ENCODE measurements around the gene TNFRSF1A. TPM values are rescaled to one million over a fixed set of nuclear protein-coding genes. Genes with fewer than 3 reads are reported as not detected.
A peak's percentile ranks its signal among the peaks of the same experiment; 100 is the strongest.

Gene TNFRSF1A
- total and polyA plus RNA-seq, 7 donors = 31.7 to 191 (median 135) TPM

DNA sequence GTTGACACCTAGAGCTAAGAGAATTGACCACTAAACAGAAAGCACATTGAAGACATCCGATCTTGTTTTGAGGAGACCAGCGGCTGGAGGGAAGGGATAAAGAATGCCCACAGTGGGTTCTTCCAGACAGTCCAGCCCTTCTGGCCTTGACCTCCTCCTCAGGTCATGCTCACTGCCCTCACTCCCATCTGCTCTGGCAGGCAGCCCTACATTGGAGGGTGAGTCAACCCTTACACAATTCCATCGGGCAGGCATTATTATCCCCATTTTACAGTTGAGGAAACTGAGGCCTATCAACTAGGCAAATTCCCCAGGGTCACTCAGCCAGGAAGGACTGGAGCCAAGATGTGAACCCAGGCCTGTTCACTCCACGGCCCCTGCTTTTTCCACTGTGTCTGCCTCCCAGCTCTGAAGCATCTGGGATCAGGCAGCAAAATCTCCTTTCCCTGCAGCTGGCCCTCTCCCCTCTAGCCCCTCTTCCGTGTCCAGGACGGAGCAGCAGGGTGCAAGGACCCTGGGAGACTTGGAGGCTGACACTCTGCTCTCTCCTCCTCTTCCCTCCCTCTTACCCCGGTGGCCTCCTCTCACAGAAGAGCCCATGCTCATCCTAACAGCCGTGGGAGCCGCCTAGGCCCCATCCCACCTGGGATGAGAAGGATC lies 28.2 kb upstream of the TNFRSF1A start:
- WGBS, 2 donors = 76 to 89% methylated on average over 9 of the region's 9 CpGs
- Histone ChIP-seq H3K4me3 (no peak overlapping the region), H3K4me1 (peaks cover 0 to 44% (median 19%) of the 10 kb centered on the region in 4 donors), H3K36me3 (no peaks in the 10 kb centered on the region), H3K27ac (peak overlapping the region in 3 of 4 donors; percentile 50 to 82 (median 78)), H3K9me3 (no peaks in the 10 kb centered on the region), H3K27me3 (no peaks in the 10 kb centered on the region)
- intact Hi-C loops (cut with DNase I) = no loop called here
- TF ChIP-seq EP300 (IDR thresholded peaks at IDR 0.05) = no peak
- TF ChIP-seq, protein P1, sequence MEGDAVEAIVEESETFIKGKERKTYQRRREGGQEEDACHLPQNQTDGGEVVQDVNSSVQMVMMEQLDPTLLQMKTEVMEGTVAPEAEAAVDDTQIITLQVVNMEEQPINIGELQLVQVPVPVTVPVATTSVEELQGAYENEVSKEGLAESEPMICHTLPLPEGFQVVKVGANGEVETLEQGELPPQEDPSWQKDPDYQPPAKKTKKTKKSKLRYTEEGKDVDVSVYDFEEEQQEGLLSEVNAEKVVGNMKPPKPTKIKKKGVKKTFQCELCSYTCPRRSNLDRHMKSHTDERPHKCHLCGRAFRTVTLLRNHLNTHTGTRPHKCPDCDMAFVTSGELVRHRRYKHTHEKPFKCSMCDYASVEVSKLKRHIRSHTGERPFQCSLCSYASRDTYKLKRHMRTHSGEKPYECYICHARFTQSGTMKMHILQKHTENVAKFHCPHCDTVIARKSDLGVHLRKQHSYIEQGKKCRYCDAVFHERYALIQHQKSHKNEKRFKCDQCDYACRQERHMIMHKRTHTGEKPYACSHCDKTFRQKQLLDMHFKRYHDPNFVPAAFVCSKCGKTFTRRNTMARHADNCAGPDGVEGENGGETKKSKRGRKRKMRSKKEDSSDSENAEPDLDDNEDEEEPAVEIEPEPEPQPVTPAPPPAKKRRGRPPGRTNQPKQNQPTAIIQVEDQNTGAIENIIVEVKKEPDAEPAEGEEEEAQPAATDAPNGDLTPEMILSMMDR (IDR thresholded peaks at IDR 0.05) = no peak
- TF ChIP-seq POLR2A (IDR thresholded peaks at IDR 0.05) = no peak
- no peak for TF ChIP-seq POLR2AphosphoS5 (IDR thresholded peaks at IDR 0.05)
- DNase-seq = no peak

DNA sequence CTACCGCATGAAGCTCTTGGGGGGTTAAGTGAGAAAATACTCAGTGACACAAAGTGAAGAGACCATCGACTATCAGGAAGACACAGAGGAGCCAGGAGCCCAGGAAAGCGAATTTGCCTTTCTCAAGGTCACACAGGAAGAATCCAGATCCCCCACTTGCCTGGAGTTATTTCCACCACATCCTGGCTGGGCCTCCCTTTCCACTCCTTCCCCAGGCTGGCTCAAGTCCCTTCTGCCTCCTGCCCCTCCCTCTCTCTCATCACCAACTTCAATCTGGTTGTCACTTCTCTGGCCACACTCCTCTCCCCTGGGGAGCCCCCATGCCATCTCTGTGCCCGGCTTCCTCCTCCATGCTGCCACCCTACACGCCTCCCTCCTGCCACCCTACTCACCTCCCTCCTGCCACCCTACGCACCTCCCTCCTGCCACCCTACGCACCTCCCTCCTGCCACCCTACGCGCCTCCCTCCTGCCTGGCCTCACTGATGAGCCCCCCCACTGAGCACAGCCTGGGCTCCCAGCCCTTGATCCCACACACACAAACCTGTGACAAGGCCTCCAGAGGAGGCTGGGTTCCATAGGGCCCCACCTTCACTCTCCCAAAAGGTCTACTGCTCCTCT lies 27.1 kb upstream of the TNFRSF1A start:
- Histone ChIP-seq H3K36me3 (no peaks in the 10 kb centered on the region), H3K27me3 (no peaks in the 10 kb centered on the region), H3K4me3 (no peak overlapping the region), H3K4me1 (peaks cover 0 to 45% (median 23%) of the 10 kb centered on the region in 4 donors), H3K9me3 (no peaks in the 10 kb centered on the region), H3K27ac (peak overlapping the region in 2 of 4 donors; percentile 25 to 60)
- DNase-seq = no peak
- WGBS, 2 donors = 71 to 83% methylated on average over 9 of the region's 9 CpGs
- intact Hi-C loops (cut with DNase I) = no loop called here
- TF ChIP-seq POLR2AphosphoS5 (IDR thresholded peaks at IDR 0.05) (no peak), POLR2A (IDR thresholded peaks at IDR 0.05) (no peak), EP300 (IDR thresholded peaks at IDR 0.05) (no peak)
- TF ChIP-seq, protein P1 (IDR thresholded peaks at IDR 0.05) = no peak

DNA sequence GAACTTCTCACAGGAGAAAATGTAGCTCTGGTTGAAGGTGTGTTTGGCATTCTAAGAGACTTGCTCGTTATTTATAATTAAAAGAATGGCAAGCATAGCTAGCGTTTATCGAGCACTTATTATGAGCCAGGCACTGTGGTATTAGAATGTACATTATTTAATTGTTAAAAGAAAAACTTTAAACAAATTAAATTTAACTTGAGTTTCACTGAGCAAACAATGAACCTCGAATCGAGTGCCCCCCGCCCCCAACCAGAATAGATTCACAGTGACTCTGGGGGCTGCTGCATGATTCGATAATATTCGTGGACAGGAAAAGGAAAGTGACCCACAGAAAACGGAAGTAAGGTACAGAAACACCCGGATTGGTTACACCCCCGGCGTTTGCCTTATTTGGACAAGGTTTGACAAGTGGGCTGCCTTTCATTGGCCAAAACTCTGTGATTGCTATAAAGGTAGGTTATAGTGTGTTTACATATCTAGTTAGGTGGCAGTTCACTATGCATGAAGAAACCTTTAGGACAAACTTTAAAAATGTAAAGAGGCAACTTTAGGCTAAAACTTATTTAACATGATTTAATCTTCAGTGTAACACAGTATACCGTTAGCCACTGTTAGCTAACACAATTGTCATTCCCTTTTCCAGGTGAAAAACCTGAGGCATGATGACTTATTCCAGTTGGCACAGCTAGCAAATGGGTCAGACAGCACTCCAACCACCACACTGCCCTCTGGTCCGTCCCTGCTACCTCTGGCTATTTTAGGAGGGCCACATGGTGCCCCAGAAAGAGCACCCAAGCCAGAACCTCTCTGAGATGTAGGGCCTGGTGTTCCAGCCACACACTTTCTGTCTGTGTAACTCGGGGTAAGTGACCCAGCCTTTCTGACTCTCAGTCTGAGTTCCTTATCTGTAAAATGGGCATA lies 26.4 kb upstream of the TNFRSF1A start:
- H3K27ac ChIP-seq = peak overlapping the region; percentile 25 to 60 (median 32)
- H3K27me3 ChIP-seq = no peaks in the 10 kb centered on the region
- DNase-seq = no peak
- no peaks in the 10 kb centered on the region for H3K9me3 ChIP-seq
- peaks cover 0 to 48% (median 24%) of the 10 kb centered on the region in 4 donors for H3K4me1 ChIP-seq
- no peaks in the 10 kb centered on the region for H3K36me3 ChIP-seq
- H3K4me3 ChIP-seq = no peak overlapping the region
- TF ChIP-seq POLR2A (IDR thresholded peaks at IDR 0.05) (no peak), POLR2AphosphoS5 (IDR thresholded peaks at IDR 0.05) (no peak), EP300 (IDR thresholded peaks at IDR 0.05) (no peak)
- TF ChIP-seq, protein P1 (IDR thresholded peaks at IDR 0.05) = no peak
- WGBS, 2 donors = 60 to 61% methylated on average over 15 of the region's 15 CpGs
- intact Hi-C loops (cut with DNase I) = loop anchor here (2.0 kb wide), 1 partner anchor 15 kb away; no protein-coding TSS in a partner anchor

DNA sequence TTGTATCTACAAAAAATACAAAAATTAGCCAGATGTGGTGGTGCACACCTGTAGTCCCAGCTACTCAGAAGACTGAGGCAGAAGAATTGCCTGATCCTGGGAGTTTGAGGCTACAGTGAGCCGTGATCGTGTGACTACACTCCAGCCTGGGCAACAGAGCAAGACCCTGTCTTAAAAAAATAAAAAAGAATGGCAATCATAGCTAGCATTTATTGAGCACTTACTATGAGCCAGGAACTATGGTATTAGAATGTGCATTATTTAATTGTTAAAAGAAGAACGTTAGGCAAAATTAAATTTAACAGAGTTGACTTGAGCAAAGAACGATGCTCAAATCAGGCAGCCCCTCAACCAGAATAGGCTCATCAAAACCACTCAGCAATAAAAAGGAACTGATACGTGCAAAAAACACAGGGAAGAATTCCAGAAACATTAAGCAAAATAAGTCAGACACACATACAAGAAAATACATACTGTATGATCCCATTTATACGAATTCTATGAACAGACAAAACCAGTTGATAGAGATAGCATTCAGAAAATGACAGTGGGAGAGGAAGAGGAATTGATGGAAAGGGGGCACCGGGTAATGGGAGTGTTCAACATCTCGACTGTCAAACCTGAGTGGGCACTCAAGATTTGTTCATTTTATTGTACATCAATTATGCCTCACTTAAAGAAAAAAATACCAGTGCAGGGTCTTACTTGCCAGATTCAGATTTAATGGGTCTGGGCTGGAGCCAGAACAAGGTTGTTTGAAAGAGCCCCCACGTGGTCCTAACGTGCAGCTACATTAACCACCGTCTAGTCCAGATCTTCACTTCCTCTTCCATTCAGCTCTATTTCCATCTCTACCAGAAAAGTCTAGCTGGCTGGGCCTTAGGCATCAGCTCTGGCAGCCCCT lies 25.4 kb upstream of the TNFRSF1A start:
- intact Hi-C loops (cut with DNase I) = loop anchor here (2.0 kb wide), 1 partner anchor 15 kb away; no protein-coding TSS in a partner anchor
- H3K27ac ChIP-seq = peak overlapping the region; percentile 25 to 60 (median 32)
- WGBS, 2 donors = 55 to 57% methylated on average over 11 of the region's 11 CpGs

More for the DNA sequence above, 25.4 kb upstream of the TNFRSF1A start:
- TF ChIP-seq EP300 (IDR thresholded peaks at IDR 0.05) (no peak), POLR2A (IDR thresholded peaks at IDR 0.05) (no peak), POLR2AphosphoS5 (IDR thresholded peaks at IDR 0.05) (no peak)
- TF ChIP-seq, protein P1 (IDR thresholded peaks at IDR 0.05) = peak in 1 of 4 experiments; percentile 7
- no peaks in the 10 kb centered on the region for H3K36me3 ChIP-seq
- H3K27me3 ChIP-seq = no peaks in the 10 kb centered on the region
- H3K9me3 ChIP-seq = no peaks in the 10 kb centered on the region
- no peak overlapping the region for H3K4me3 ChIP-seq
- DNase-seq = no peak
- peaks cover 0 to 44% (median 20%) of the 10 kb centered on the region in 4 donors for H3K4me1 ChIP-seq

All from sigmoid colon (tissue), 7 donors.